ENCODE data around the gene ACAA2.

Gene ACAA2, protein sequence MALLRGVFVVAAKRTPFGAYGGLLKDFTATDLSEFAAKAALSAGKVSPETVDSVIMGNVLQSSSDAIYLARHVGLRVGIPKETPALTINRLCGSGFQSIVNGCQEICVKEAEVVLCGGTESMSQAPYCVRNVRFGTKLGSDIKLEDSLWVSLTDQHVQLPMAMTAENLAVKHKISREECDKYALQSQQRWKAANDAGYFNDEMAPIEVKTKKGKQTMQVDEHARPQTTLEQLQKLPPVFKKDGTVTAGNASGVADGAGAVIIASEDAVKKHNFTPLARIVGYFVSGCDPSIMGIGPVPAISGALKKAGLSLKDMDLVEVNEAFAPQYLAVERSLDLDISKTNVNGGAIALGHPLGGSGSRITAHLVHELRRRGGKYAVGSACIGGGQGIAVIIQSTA

DNA sequence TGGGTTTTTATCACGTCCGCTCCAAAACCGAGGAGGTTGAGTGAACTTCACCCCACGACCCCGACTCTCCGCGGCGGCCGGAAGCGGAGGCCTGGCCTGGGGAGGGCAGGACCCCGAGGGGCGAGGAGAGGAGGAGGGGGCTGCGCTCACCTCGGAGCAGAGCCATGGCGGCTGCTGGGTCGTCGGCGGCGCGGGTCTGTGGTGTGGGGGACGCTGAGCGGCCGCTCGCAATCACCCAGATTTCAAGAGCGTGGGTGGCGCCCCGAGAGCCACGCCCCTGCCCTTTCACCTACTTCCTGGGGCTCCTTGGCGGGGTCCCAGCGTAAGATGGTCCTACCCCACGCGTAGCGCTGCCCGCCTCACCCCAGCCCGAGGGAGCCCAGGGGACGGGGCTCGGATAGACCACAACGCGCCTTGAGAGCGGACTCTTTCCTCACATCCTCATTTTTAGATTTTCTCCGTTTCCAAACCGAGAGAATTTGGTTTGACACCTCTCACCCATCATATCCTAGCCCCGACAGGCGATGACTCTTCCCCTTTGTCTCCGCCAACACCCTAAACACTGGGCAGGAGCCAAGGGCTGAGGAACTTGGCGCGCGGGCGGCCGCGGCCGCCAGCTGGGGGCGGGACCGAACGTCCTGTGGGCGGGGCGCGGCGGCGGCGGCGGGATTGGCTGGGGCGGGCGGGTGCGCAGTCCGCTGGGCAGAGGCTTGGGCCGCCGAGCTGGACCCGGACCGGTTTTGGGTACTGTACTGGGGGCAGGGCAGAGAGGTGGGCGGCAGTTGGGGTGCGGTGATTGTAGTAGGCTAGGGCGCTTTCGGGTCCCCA lies at the start of gene ACAA2:
Gene ACAA2 (minus strand): TSS at position 215 of the 828 bp plus-strand sequence. CDS start 49 bp downstream, at position 166.
- peak; percentile 93 to 96 (median 94) for DNase-seq

DNA sequence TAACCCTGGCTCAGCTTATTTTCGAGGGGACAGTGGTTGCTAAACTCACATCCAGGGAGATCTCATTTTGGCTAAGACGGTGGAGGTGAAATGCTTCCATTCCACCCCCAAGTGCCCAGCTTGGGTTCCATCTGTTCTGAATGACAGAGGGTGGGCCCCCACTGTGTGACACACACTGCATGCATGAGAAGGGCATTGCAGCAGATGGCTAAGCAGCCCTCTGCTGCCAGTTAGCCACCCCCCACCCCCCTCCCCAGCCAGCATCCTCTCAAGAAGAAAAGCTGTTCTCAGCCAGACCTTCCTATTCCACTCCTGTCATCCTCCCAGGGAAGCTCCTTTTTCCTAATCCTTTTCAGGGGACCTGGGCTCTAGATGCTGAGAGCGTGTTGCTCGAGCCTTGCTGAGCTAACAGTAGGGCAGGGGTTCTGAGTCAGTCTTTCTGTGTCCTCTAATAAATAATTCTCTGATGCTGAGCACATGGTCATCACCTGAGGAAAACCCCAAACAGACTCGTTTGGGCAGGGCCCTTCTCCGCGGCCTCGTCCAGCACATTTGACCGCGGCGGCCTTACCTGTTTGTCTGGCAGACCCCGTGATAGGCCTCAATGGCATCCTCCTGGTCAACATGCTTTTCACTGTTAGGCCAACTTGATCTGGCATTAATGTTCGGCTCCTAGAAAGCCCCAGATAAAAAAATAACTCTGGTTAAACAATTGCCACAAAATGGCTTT lies 49.5 kb upstream of the ACAA2 start:
- no peak for DNase-seq

DNA sequence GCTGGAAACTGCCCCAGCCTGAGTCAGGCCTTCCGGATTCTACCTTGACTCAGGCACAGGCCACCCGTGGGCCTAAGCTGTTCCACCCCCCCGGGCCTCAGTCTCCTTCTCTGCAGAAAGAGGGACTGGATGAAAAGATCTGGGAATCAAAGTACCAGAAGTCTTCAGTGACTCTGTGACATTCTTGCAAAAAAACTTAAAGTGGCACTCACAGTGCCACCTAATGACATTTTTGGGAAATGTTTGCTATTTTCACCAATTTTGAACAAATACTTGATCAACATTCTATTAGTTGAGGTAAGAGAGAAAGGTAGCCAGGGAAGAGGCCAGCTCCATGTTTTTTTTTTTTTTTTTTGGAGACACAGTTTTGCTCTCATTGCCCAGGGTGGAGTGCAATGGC lies 48.3 kb upstream of the ACAA2 start:
- DNase-seq, result peak in 1 of 3 donors; percentile 23

DNA sequence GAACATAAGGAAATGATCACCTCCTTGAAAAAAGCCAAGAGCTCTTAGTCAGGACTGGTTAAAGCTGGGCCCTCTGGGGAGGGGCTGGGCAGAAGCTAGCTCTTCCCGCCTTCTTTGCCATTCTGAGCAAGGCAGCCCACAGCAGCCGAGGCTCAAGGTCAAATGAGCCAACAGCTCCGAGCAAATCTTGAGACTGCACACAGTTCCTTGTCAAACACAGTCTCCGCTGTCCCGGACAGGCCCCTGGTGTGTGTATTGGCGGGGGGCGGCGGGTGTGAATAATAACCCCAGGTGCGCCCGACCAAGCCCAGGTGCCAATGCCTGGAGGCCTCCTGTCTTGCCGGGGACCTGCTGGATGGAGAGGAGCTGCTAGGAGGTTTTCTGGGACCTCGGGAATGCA lies 46.4 kb upstream of the ACAA2 start:
- no peak for DNase-seq

DNA sequence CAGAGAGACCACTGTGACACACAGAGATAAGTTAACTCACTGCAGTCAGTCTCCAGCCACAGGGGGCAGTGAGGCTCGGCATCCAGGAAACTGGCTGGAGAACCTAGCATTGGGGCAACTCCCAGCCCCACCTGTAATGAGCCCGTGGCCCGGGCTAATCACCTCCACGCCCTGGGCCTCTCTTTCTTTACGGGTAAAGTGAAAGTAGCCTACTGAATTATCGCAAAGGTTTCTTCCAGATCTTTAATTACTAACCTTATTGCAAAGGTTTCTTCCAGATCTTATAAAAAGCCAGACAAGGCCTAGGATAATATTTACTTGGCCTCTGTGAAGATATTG lies 45.7 kb upstream of the ACAA2 start:
- DNase-seq, result no peak

DNA sequence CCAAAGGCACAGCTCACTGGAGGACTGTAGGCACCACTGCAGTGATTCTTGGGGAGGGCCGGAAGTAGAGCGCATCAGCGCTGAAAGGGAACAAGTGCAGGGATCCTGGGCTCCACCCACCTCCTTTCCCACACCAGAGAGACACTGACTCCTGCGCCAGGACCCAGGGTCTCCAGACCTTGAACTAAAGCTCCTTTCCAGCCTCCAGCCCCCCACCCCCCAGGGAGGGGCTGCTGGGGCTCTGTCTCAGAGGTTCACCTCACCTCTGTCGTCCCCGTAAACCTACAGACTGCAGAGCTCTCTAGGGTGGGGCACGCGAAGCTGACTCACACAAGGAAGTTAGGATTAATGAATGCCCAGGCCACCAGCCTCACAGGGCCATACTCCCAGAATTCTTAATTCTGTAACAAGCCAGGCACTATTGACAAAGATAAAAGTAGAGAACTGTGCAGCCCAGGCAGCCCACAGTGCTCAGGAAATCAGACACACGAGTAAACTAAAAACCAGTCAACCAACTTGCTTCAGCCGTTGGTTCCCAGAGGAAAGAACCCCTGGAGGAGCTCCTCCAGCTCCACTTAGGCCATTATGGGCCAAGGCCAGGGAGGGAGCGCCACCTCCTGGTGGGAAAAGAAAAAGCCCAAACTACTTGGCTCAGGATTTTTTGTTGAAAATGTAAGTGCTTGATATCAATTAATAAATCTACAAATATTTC lies 45.1 kb upstream of the ACAA2 start:
- peak; percentile 67 to 79 (median 77) for DNase-seq

DNA sequence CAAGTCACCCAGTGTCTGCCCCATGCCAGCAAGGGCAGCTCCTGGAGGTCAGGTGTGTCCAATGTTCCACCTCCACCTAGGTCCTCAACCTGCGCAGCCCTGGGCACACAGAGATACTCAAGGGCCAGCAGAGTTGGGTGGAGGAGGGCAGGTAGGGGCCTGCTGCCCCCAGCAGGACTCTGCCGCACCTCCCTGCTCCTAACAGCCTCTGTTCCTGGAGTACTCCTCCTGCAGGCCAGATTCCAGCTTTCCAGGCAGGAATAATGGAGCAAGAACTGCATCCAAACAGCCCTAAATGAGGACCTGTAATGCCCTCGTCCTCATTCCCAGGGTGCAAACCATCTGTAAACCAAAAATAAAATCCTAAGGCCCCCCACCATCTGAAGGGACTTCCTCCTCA lies 44.4 kb upstream of the ACAA2 start:
- DNase-seq, result no peak

DNA sequence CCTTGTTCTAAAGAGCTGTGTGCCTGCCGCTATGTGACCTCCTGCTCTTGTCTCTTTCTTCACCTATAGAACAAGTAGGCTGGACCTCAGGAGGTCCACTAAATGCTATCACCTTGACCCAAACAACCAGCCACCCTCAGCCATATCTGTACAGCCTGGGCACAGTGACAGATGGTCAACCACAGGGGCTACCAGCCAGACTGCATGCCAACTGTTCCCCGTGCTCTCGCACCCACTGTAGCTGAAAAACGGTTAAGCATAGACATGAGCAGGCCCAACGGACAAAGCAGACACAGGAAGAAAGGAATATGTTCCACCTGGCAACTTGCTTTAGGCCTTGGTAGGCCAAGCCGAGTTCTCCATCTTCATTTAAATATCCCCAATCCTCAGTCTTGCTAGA lies 43.2 kb upstream of the ACAA2 start:
- no peak for DNase-seq

DNA sequence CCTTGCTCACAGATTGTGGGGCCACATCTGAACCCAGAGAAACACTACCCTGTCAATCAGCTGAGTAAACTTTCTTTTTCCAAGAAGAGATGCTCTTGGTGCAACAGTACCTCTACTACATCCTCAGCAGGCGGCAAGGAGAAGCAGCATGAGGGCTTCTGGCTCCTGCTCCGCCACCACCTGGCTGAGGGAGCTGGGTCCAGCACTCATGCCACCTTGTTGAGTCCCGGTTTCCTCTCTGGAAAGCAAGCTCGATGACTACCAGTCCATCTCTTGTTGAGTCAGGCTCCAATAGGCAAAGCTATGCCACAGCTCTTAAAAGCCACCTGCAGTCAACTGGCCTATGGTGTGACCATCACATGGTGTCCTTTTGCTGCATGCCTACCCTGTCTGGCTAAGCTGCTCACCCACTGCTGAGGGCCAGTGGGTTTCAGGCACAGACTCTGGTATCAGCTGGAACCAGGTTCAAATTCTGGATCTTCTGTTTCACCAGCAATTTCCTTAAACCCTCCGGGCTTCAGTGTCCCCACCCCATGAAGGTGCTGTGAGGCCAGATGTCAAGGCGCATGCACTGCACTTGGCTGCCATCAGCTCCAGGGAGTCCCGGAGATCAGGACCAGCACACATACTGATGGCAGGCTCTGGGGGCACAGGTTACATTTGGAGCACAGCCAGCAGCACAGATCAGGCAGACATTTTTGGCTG lies 42.5 kb upstream of the ACAA2 start:
- no peak for DNase-seq

DNA sequence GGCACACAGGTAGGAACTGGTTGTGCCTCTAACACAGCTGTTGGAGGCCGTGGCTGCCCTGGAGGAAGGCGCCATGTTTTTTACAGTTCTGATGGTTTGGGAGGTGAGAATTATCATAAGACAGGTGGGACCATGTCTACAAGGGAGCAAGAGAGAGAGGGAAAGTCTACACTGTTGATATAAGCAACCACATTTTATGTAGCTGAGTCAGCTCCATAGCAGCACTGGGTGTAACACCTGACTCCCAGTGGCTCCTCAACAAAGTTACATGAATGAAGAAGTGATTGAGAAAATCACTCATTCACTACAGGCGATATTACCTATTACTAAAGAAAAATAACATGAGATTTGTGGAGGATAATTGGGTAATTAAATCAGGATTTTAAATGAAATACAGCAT lies 41.3 kb upstream of the ACAA2 start:
- no peak for DNase-seq

DNA sequence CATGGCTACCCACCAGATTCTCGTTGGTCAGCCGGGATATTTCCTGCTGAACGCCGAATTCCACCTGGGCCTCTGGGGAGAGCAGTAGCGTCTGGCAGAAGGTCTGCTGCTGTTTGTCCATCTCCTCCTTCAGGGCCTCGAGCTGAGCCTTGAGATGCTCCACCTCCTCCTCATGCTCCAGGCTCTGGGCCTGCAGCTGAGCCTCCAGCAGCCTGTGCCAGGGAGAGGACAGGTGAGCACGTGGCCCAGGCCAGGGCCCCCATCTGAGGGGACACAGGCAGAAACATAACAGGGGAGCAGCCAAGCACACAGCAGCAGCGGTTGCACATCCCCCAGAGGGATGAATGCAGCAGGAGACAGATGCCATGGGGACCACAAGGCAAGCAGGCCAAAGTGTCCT lies 40.1 kb upstream of the ACAA2 start:
- no peak for DNase-seq

DNA sequence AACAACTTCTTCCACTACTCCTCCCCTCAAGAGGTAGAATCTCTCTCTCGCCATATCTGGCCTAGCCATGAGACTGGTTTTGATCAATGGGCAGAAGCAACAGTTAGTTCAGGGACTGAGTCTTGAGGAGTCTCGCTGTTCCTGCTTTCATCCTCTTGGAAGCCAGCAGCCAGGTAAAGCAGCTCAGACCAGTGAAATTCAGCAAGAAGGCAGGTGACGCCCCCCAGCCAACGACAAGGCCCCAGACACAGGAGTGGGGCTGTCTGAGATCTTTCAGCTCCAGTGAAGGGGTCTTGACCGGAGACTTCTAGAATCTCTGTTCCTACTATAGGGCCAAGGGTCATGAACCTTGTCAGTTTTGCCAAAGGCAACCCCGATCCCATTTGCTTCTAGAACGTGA lies 39.7 kb upstream of the ACAA2 start:
- DNase-seq, result no peak

DNA sequence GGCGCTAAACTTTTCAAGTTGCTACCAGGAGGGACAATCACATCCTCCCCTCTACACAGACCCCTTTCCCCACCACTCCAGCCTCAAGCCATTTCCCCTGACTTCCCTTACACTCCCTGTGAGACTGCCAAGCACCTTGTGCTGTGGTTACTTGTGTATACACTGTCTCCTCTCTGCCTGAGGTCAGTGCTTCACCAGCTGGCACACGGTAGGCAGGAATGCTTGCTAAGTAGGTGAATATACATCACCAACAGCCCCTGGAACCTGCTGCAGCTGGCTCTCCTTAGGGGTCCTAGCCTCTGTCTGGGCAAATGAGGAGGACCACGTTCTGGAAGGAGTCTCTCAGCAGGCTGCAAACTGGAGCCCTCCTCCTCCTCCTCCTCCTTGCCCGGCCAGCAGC lies 38.3 kb upstream of the ACAA2 start:
- no peak for DNase-seq

DNA sequence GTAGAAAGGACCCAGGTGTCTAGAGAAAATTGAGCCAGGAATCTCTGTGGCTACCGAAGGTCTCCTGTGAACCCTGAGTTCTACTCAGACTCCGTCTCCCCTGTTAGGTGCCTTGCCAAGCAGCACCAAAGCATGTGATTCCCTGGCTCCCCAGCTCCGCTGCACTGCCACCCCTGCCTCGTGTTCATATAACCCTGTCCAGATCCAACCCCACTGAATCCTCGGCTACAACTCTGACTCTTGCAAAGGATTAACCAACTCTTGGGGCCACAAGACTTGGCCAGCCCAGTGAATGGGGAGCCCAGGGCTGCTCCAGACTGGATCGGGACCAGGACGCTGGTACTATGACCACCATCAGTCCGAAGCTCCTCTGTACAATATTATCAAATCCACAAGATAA lies 37.3 kb upstream of the ACAA2 start:
- DNase-seq, result no peak

DNA sequence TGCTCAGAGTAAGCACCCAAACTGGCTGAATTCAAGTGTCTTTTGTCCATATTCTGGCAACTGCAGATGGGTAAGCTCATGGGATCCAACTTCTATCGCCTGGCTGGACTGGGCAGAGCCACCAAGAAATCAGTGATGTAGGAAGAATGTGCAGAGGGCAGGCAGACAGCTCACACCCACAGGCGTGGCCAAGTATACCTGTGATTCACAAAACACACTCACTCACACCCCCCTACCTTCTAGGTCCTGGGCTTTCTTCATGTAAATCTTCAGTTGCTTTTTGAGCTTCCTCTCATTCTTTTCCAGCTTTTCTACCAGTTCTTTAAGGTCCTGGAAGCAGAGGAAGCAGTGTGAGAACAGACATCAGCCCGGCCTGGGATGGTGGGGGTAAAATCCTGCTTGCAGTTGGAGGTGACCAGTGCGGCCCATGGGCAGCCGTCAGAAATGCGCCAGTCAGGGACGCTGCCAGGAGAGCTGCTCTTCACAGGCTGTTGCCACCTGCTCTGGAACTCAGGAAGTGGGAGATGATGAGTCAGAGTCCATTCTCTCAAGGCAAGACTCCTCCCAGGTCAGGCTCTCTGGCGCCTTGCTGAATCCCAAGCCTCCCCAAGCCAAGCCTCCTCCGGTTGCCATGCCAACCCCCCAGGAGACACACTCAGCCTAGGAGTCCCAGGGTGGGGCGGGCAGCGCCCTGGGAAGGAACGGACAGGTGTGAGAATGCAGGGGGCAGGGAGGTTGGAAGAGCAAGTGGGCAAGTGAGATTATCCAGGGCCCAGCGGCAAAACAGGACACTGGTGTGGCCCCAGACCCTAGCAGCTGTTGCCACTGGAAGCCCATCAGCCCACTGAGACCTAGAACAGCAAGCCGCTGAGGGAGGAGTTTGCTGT lies 36.2 kb upstream of the ACAA2 start:
- DNase-seq, result no peak

DNA sequence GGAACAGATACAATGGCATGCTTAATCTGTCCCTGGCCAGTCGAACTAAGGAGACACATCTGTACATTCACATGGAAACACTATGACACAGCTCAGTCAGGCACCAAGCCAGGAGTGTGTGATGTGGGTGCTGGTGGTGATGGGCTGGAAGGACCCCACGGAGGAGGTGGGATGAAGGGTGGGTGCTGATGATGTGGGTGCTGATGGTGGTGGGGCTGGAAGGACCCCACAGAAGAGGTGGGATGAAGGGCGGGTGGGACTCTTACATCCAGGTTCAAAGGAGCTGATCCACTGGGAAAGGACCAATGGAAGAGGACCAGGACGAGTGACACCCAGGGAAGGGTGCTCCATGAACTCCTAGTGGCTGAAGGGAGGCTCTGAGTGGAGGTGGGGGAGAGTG lies 34.8 kb upstream of the ACAA2 start:
- no peak for DNase-seq

DNA sequence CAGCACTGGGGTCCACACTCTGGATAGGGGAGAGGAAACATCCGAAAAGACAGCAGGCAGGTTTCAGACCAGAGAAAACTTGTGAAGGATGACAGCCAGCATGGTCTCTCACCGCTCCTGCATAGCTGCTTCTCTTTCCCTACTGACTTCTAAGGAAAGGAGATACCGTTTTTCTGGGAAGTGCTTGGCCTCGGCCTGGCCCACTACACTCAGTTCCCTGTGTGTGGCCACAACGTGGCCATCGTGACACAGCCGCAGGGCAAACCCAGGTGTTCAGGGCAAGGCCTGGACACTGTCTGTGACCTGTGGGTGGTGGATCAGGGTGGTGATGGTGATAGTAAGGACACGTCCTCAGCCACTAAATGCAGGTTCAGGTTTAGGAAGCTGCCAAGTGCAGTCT lies 34.2 kb upstream of the ACAA2 start:
- no peak for DNase-seq

DNA sequence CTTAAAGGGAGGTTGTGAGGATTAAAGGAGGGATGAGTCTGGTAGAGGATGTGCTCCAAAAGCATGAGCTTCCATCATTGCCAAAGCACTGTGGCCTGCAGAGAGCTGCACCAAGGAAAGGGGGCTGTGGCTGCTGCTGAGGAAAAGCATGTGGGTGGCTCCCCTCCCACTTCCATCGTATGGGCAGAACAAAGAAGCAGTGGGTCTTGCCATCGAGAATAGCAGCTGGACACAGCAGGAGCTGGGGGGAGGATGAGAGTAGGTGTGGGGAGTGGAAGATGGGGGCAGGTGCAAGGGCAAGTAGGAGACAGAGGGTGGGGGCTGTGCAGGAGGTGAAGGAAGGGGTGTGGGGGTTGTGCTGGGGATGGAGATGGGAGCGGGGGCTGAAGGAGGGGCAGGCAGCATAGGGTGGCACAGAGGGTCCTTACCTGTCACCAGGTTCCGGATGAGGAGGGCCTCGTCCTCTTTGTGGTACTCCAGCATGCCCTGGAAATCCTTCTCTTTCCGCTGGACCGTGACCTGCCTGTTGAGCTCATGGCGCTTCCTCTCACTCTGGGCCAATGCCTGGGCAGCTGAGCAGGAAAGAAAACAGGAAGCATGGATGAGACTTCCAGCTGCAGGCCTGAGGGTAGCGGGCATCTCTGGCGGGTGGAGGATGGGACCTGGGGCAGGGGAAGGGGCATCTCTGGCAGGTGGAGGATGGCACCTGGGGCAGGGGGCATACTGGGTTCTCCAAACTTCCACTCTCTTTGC lies 33.6 kb upstream of the ACAA2 start:
- no peak for DNase-seq

DNA sequence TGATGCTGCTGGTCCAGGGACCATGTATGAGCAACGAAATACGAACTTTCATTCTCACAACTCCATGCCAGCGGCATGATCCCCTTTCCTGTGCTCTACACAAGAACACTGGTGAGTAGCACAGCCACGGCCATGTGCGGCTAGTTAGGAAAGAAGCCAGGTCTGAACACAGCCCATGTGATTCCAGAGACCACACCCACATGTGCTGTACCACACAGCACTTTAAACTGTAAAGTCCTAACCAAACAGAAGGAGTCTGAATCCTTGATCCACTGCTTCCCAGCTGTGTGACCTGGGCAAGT lies 33.0 kb upstream of the ACAA2 start:
- no peak for DNase-seq

DNA sequence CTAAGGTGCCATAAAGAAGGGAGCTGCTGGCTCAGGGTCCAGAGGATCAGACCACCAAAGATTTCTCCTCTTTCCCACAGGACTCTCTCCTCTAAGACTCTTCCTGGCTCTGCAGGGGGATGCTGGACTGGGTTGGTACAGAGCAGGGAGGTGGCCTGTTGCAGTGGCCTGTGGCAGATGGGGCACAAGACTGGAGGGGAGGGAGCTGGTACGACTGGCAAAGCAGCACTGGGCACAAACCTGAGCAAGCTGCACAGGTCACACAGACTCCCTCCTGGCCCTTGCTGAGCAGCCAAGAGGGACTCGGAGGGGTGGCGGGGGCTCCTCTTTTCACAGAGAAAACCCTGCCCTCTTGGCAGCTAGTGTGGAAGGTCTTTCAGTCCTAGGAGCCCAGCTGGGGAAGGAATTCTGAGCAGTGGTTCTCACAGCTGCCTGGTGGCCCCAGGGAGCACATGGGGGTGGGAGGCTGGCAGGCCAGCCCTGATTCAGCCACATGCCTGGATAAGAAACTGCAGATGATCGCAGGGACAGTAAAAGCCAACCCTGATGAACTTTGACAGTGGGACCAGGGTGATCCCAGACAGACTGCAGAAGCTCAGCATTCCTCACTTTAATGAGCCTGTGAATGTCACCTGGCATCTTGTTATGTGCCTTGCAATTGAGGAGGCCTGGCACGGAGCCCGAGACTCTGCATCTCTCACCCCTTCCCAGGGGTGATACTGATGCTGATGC lies 32.5 kb upstream of the ACAA2 start:
- DNase-seq, result no peak

Data from suppressor macrophage treated with lipopolysaccharide for 1 hour (primary cell).